Measurements from ENCODE around the gene VRK2.
"Not testable (repeated sequence)": the region's sequence is repeated elsewhere in the genome, so short reads cannot be mapped to it uniquely, and the experiment has no call there.

DNA sequence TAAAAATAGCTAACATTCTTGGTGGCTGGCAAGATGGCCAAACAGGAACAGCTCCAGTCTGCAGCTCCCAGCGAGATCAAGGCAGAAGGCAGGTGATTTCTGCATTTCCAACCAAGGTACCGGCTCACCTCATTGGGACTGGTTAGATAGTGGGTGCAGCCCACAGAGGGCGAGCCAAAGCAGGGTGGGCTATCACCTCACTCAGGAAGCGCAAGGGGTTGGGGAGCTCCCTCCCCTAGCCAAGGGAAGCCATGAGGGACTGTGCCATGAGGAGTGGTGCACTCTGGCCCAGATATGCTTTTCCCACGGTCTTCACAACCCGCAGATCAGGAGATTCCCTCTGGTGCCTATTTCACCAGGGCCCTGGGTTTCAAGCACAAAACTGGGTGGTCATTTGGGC, 121.5 kb downstream of the VRK2 start:
- TF ChIP-seq EZH2 (IDR thresholded peaks at IDR 0.05); EZH2phosphoT487 (IDR thresholded peaks at IDR 0.05; ENCODE audit: borderline replicate concordance); POLR2A (IDR thresholded peaks at IDR 0.05; ENCODE audit: borderline replicate concordance, extremely low read depth, insufficient read depth, insufficient read length); CEBPB (IDR thresholded peaks at IDR 0.05; ENCODE audit: low read depth); SP1 (IDR thresholded peaks at IDR 0.05; ENCODE audit: low read depth); TCF7L2 (IDR thresholded peaks at IDR 0.05; ENCODE audit: borderline replicate concordance, extremely low read depth, insufficient read depth, insufficient read length); YY1 (IDR thresholded peaks at IDR 0.05; ENCODE audit: extremely low read depth, insufficient replicate concordance, low read depth, low read length); JUND (IDR thresholded peaks at IDR 0.05): not testable (repeated sequence)
- TF ChIP-seq, protein P1, sequence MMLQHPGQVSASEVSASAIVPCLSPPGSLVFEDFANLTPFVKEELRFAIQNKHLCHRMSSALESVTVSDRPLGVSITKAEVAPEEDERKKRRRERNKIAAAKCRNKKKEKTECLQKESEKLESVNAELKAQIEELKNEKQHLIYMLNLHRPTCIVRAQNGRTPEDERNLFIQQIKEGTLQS (IDR thresholded peaks at IDR 0.05): not testable (repeated sequence)
- TF ChIP-seq, protein P2, sequence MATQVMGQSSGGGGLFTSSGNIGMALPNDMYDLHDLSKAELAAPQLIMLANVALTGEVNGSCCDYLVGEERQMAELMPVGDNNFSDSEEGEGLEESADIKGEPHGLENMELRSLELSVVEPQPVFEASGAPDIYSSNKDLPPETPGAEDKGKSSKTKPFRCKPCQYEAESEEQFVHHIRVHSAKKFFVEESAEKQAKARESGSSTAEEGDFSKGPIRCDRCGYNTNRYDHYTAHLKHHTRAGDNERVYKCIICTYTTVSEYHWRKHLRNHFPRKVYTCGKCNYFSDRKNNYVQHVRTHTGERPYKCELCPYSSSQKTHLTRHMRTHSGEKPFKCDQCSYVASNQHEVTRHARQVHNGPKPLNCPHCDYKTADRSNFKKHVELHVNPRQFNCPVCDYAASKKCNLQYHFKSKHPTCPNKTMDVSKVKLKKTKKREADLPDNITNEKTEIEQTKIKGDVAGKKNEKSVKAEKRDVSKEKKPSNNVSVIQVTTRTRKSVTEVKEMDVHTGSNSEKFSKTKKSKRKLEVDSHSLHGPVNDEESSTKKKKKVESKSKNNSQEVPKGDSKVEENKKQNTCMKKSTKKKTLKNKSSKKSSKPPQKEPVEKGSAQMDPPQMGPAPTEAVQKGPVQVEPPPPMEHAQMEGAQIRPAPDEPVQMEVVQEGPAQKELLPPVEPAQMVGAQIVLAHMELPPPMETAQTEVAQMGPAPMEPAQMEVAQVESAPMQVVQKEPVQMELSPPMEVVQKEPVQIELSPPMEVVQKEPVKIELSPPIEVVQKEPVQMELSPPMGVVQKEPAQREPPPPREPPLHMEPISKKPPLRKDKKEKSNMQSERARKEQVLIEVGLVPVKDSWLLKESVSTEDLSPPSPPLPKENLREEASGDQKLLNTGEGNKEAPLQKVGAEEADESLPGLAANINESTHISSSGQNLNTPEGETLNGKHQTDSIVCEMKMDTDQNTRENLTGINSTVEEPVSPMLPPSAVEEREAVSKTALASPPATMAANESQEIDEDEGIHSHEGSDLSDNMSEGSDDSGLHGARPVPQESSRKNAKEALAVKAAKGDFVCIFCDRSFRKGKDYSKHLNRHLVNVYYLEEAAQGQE (IDR thresholded peaks at IDR 0.05; ENCODE audit: low read depth): not testable (repeated sequence)
- TF ChIP-seq, protein P3, sequence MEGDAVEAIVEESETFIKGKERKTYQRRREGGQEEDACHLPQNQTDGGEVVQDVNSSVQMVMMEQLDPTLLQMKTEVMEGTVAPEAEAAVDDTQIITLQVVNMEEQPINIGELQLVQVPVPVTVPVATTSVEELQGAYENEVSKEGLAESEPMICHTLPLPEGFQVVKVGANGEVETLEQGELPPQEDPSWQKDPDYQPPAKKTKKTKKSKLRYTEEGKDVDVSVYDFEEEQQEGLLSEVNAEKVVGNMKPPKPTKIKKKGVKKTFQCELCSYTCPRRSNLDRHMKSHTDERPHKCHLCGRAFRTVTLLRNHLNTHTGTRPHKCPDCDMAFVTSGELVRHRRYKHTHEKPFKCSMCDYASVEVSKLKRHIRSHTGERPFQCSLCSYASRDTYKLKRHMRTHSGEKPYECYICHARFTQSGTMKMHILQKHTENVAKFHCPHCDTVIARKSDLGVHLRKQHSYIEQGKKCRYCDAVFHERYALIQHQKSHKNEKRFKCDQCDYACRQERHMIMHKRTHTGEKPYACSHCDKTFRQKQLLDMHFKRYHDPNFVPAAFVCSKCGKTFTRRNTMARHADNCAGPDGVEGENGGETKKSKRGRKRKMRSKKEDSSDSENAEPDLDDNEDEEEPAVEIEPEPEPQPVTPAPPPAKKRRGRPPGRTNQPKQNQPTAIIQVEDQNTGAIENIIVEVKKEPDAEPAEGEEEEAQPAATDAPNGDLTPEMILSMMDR (IDR thresholded peaks at IDR 0.05 in 2 of 3, conservative IDR thresholded peaks at IDR 0.05 in 1 of 3; ENCODE audit: borderline replicate concordance in 1 of 3, insufficient read depth in 1 of 3, low read depth in 2 of 3, low read length in 2 of 3): not testable (repeated sequence)
- TF ChIP-seq, protein P4, sequence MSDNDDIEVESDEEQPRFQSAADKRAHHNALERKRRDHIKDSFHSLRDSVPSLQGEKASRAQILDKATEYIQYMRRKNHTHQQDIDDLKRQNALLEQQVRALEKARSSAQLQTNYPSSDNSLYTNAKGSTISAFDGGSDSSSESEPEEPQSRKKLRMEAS (IDR thresholded peaks at IDR 0.05): not testable (repeated sequence)
